Left lung (tissue), 10 donors: Measurements from ENCODE around the gene IRX1. TPM values are rescaled to one million over a fixed set of nuclear protein-coding genes. Genes with fewer than 3 reads are reported as not detected.

Experiments used
- ATAC-seq: fragments of 200-7000 bp; cut with Tn5 transposase; one replicate; pipeline ENCODE4 v1.9.1; 2020; ENCODE audit warnings: moderate library complexity
- DNase-seq, 4 donors: peaks; one replicate each; pipeline ENCODE4 v3.0.0-alpha.2; 2013 to 2020
- H3K27ac ChIP-seq, 2 donors: fragments of 200-600 bp; sonication (generic) in 1 of 2; one replicate each; pipeline versions ENCODE4 v1.5.0 to v1.8.0; 2020 to 2021
- H3K27me3 ChIP-seq, 2 donors: fragments of 200-600 bp; sonication (generic) in 1 of 2; one replicate each; pipeline versions ENCODE4 v1.5.0 to v1.8.0; 2020 to 2021
- H3K36me3 ChIP-seq, 2 donors: fragments of 200-600 bp; sonication (generic) in 1 of 2; one replicate each; pipeline versions ENCODE4 v1.5.0 to v1.8.0; 2020 to 2021
- H3K4me1 ChIP-seq, 2 donors: fragments of 200-600 bp; one replicate each; pipeline ENCODE4 v1.8.0; 2021
- H3K4me3 ChIP-seq, 2 donors: fragments of 200-600 bp; sonication (generic) in 1 of 2; one replicate each; pipeline versions ENCODE4 v1.5.0 to v1.8.0; 2020 to 2021; ENCODE audit warnings: mild to moderate bottlenecking in 1 of 2
- H3K9me3 ChIP-seq, 2 donors: fragments of 200-600 bp; sonication (generic) in 1 of 2; one replicate each; pipeline versions ENCODE4 v1.5.0 to v1.8.0; 2020 to 2021
- intact Hi-C, 2 donors: fragments of 100-400 bp; cut with DNase I; formaldehyde crosslinking; loops; one replicate each; pipeline versions ENCODE4 v1.11.2 to v1.14.2; 2022
- polyA plus RNA-seq, 6 donors: library from polyadenylated mRNA; unstranded; fragments of 120-200 nt; gene quantifications; one replicate each; pipeline ENCODE4 v1.2.1, GENCODE V29; 2013; ENCODE audit not compliant: insufficient read length in 6 of 6
- total RNA-seq, 2 donors: library from RNA; stranded (reverse); fragmentation: NEBNext Ultra II Directional; extraction: Animal tissue kit (Norgen Biotek cat#: 25700); gene quantifications; one replicate each; pipeline ENCODE4 v1.2.1, GENCODE V29; 2021
- TF ChIP-seq, protein P1 (sequence below), 2 donors: fragments of 200-600 bp; sonication (generic) in 1 of 2; IDR thresholded peaks; one replicate each; pipeline versions ENCODE4 v1.5.0 to v1.8.0; 2021; ENCODE audit warnings: antibody characterized with exemption in 2 of 2
- donor health status: DM: no; HTN: yes; CAD: no.
- donor health status: DM: no; HTN: no; CAD: no.

The IRX1 gene
- total and polyA plus RNA-seq, 8 donors: 4.0 to 41.2 (median 34.0) TPM

DNA sequence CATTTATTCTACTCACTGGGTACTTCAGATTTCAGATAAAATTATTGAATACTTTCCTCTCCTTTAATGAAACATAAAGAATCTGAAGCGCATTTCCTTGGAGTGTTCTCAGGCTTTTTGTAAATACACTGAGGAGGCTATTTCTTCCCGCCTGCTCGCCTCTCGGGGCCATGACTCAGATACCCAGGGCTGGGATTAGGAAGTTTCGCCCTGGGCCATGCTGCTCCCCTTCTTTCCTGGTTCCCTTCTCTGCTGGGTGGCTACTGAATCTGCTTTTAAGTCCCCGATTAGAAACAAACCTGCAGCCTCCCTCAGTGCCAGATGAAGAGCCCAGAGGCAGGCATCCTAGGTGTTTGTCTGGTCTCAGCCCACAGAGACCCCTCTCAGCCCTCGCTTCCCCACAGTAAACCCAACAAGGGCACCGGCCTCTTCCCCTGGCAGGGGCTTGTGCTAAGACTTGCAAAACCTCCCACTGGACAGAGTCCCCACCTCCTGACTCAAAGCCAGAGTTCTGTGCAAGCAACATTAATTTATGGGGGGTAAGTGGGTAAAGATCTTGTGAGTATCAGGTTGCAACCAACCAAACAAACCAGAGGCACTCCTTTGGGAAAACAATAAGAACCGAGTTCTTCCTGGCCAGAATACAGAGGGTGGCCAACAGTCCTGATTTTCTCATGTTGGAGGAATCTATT, 30.7 kb upstream of the IRX1 start:
- H3K4me3 ChIP-seq: no peak overlapping the region
- TF ChIP-seq, protein P1, sequence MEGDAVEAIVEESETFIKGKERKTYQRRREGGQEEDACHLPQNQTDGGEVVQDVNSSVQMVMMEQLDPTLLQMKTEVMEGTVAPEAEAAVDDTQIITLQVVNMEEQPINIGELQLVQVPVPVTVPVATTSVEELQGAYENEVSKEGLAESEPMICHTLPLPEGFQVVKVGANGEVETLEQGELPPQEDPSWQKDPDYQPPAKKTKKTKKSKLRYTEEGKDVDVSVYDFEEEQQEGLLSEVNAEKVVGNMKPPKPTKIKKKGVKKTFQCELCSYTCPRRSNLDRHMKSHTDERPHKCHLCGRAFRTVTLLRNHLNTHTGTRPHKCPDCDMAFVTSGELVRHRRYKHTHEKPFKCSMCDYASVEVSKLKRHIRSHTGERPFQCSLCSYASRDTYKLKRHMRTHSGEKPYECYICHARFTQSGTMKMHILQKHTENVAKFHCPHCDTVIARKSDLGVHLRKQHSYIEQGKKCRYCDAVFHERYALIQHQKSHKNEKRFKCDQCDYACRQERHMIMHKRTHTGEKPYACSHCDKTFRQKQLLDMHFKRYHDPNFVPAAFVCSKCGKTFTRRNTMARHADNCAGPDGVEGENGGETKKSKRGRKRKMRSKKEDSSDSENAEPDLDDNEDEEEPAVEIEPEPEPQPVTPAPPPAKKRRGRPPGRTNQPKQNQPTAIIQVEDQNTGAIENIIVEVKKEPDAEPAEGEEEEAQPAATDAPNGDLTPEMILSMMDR (IDR thresholded peaks at IDR 0.05): no peak
- H3K27me3 ChIP-seq: no peaks in the 10 kb centered on the region
- intact Hi-C loops: no loop called here
- H3K9me3 ChIP-seq: peaks cover 0 to 7% of the 10 kb centered on the region in 2 donors
- peak overlapping the region in 1 of 2 donors; percentile 13 for H3K27ac ChIP-seq
- ATAC-seq: peak; percentile 94
- H3K36me3 ChIP-seq: no peaks in the 10 kb centered on the region
- no peaks in the 10 kb centered on the region for H3K4me1 ChIP-seq
- DNase-seq: peak in 2 of 4 donors; percentile 43 to 45

- Histone ChIP-seq H3K4me3 (no peak overlapping the region), H3K27ac (no peak overlapping the region), H3K4me1 (no peaks in the 10 kb centered on the region), H3K9me3 (no peaks in the 10 kb centered on the region), H3K27me3 (peaks cover 7 to 34% of the 10 kb centered on the region in 2 donors), H3K36me3 (no peaks in the 10 kb centered on the region)
- TF ChIP-seq, protein P1 (IDR thresholded peaks at IDR 0.05): no peak
- intact Hi-C loops: no loop called here
- no peak for ATAC-seq
- DNase-seq: no peak
Measured at GRCh38 chr5:3584724-3585531, 10.7 kb upstream of the IRX1 start.

GRCh38 chr5:3590161-3590966, 5.3 kb upstream of the IRX1 start:
- H3K27me3 ChIP-seq: peaks cover 58 to 89% of the 10 kb centered on the region in 2 donors
- ATAC-seq (no peak), DNase-seq (no peak)

DNA sequence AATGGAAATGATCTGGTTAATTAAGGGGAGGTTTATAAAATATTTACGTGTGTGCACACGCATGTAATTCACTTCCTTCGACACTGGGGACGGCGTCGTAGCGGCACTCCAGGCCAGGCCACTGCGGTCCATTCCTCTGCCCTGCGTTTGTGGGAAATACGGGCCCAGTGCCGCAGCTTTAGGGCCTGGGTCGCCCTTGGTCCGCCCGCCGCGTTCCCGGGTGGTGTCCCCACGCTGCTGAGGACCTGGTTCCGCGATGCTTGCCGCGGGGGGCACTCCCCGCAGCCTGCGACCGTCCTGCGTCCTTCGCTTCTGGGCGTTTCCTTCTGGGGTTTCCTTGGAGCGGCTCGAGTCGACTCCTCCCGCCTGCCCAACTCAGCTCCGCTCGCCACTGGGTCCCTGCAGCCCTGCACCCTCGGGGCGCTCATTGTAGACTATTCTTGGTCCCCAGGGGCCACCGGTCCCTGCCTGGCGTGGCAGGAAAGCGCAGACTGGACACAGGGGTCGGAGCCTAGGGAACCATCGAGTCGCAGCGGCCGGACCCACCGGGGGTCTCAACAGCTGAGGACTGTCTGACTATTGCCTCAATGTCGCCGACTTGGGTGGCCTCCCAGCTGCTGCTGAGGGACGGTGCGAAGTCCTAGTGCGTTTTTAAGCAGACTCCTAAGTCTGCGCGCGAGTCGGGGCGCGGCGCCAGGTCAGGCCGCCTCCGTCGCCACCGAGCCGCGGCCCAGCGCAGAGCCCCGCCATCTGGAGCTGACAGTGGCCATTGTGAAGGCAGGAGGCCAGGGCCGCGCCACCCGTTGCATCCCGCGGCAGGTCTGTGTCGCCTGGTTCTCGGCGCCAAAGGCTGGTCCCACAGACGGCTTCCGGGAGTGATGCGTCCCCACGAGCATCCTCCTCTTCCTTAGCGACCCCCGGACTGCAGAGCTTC, 4.4 kb upstream of the IRX1 start:
- H3K36me3 ChIP-seq: no peaks in the 10 kb centered on the region
- H3K4me3 ChIP-seq: no peak overlapping the region
- peaks cover 65 to 97% of the 10 kb centered on the region in 2 donors for H3K27me3 ChIP-seq
- no peak overlapping the region for H3K27ac ChIP-seq
- H3K9me3 ChIP-seq: no peaks in the 10 kb centered on the region
- peak in 1 of 4 donors; percentile 76 for DNase-seq
- peak; percentile 37 for ATAC-seq
- intact Hi-C loops: no loop called here
- TF ChIP-seq, protein P1 (IDR thresholded peaks at IDR 0.05): no peak
- peaks cover 0 to 14% of the 10 kb centered on the region in 2 donors for H3K4me1 ChIP-seq

More at GRCh38 chr5:3590161-3590966, 5.3 kb upstream of the IRX1 start:
- H3K4me1 ChIP-seq: peaks cover 0 to 13% of the 10 kb centered on the region in 2 donors
- TF ChIP-seq, protein P1 (IDR thresholded peaks at IDR 0.05): no peak
- intact Hi-C loops: no loop called here
- H3K9me3 ChIP-seq: no peaks in the 10 kb centered on the region
- H3K27ac ChIP-seq: no peak overlapping the region
- no peaks in the 10 kb centered on the region for H3K36me3 ChIP-seq
- H3K4me3 ChIP-seq: no peak overlapping the region
